Calu3 (cell line): ENCODE results near the gene TMEM150A. TPM values are rescaled to one million over a fixed set of nuclear protein-coding genes. Genes with fewer than 3 reads are reported as not detected.

Experiments
- BruUV-seq: library from RNA; stranded (reverse); fragments of 400-500 nt; replicated peaks from 2 replicates; lab custom pipeline; 2021; lab: Mats Ljungman, UMichigan
- CTCF ChIA-PET: fragments of 300-600 bp; sonication (Branson Sonifier 250); formaldehyde crosslinking; loops from one replicate; lab custom pipeline; 2022; ENCODE audit warnings: antibody characterized with exemption; lab: Charles Lee
- DNase-seq: peaks from one replicate; pipeline ENCODE4 v3.0.0; 2022
- H3K27ac Mint-ChIP-seq: one replicate; pipeline ENCODE4 v1.8.0; 2022; ENCODE audit warnings: mixed read lengths; ENCODE audit not compliant: unreplicated experiment
- H3K27me3 Mint-ChIP-seq: one replicate; pipeline ENCODE4 v1.8.0; 2022; ENCODE audit warnings: mixed read lengths; ENCODE audit not compliant: unreplicated experiment
- H3K36me3 Mint-ChIP-seq: one replicate; pipeline ENCODE4 v1.8.0; 2022; ENCODE audit warnings: mild to moderate bottlenecking, moderate library complexity, mixed read lengths; ENCODE audit not compliant: insufficient read depth, unreplicated experiment
- H3K4me1 Mint-ChIP-seq: one replicate; pipeline ENCODE4 v1.8.0; 2022; ENCODE audit warnings: mild to moderate bottlenecking, low read depth, mixed read lengths; ENCODE audit not compliant: unreplicated experiment
- H3K4me3 Mint-ChIP-seq: one replicate; pipeline ENCODE4 v1.8.0; 2022; ENCODE audit warnings: mild to moderate bottlenecking, low read depth, moderate library complexity, mixed read lengths; ENCODE audit not compliant: unreplicated experiment
- H3K9me3 Mint-ChIP-seq: one replicate; pipeline ENCODE4 v1.8.0; 2022; ENCODE audit warnings: low read depth, mixed read lengths; ENCODE audit not compliant: unreplicated experiment
- intact Hi-C: fragments of 100-400 bp; cut with micrococcal nuclease; formaldehyde crosslinking; loops from one replicate; pipeline ENCODE4 v1.10.0; 2022; ENCODE audit not compliant: unreplicated experiment
- total RNA-seq: library from RNA; stranded (reverse); gene quantifications from 2 replicates; pipeline ENCODE4 v1.2.3, GENCODE V29; 2022
- TF ChIP-seq, protein P1 (sequence below): fragments of 200-600 bp; IDR thresholded peaks from one replicate; pipeline ENCODE4 v1.8.0; 2022; ENCODE audit warnings: antibody characterized with exemption; ENCODE audit not compliant: unreplicated experiment

TMEM150A gene
- total RNA-seq, 1 experiment from 2014 or later, result 12.1 TPM

DNA sequence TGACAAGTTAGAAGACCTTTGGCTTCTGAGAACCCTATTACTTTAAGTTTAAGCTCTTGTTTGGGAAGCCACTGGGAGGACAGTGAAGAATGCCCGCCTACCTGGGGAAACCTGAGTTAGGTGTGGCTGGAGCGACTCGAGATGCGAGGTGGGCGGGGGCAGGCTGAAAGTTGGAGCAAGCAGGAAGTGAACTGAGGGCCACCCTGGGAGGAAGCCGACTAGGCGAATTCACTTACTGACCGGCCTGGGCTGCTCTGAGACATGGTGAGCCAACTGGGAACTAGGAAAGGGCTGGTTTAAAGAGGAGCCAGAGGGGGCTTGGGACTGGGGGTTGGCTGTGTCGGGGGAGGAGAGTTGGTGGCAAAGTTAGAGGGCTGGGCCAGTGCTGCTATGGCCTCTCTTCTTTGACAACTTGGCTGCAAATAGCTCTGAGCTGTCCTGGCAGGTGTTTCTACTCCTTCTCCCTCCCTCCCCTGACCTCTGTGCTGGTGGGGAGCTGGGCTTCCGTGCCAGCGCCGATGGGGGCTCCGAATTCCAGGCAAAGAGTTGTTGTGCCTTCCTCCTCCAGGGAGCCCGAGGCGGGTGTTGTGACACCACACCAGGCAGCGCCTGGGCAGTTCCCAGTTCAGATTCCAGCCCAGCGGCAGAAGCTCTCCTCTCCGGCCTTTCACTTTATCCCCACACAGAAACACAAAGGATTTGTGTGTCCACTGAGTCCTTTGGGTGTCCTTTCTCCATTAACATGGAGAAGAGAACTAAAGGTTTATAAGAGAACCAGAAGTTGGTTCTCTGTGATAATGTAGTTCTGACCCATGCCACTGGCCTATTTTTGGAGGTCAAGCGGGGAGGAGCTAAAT is 24.9 kb downstream of the TMEM150A start, which contains the start of gene VAMP8:
VAMP8 (plus strand) TSS at position 201 of the 857 bp plus-strand sequence; CDS start at position 262, 61 bp downstream.
- H3K27ac Mint-ChIP-seq, result peak within 1 kb of the TSS; percentile 70
- DNase-seq, result peak; percentile 88
- H3K36me3 Mint-ChIP-seq, result peaks cover 27% of the 10 kb centered on the region
- TSS peak; percentile 63 for BruUV-seq
- TF ChIP-seq, protein P1, sequence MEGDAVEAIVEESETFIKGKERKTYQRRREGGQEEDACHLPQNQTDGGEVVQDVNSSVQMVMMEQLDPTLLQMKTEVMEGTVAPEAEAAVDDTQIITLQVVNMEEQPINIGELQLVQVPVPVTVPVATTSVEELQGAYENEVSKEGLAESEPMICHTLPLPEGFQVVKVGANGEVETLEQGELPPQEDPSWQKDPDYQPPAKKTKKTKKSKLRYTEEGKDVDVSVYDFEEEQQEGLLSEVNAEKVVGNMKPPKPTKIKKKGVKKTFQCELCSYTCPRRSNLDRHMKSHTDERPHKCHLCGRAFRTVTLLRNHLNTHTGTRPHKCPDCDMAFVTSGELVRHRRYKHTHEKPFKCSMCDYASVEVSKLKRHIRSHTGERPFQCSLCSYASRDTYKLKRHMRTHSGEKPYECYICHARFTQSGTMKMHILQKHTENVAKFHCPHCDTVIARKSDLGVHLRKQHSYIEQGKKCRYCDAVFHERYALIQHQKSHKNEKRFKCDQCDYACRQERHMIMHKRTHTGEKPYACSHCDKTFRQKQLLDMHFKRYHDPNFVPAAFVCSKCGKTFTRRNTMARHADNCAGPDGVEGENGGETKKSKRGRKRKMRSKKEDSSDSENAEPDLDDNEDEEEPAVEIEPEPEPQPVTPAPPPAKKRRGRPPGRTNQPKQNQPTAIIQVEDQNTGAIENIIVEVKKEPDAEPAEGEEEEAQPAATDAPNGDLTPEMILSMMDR, result no peak
- H3K27me3 Mint-ChIP-seq, result peaks cover 6% of the 10 kb centered on the region
- H3K4me3 Mint-ChIP-seq, result peak within 1 kb of the TSS; percentile 88
- CTCF ChIA-PET, result interaction anchor here (0.7 to 2.6 kb wide), 7 partner anchors 18 to 332 kb away, joined by 4 to 11 read pairs (median 7); partner anchors contain the start of gene RNF181
- H3K4me1 Mint-ChIP-seq, result peaks cover 22% of the 10 kb centered on the region
- intact Hi-C loops, result no loop called here
- H3K9me3 Mint-ChIP-seq, result no peaks in the 10 kb centered on the region

DNA sequence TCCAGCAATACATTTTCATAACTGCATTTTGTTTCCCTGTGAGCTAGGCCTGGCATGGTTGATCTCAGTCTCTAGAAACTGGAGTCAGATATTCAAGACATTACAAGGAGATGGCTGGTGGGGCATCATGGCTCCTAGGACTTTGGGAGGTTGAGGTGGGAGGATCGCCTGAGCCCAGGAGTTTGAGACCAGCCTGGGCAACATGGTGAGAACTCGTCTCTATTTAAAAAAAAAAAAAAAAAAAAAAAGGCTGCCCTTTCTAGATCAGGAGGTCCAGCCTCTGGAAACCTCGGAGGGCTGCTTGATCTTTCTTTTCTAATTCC is 25.5 kb downstream of the TMEM150A start:
- Mint-ChIP-seq H3K27me3 (peaks cover 12% of the 10 kb centered on the region), H3K27ac (peak overlapping the region; percentile 70), H3K4me1 (peaks cover 27% of the 10 kb centered on the region), H3K36me3 (peaks cover 27% of the 10 kb centered on the region), H3K4me3 (peak overlapping the region; percentile 88), H3K9me3 (no peaks in the 10 kb centered on the region)
- intact Hi-C loops, result no loop called here
- TF ChIP-seq, protein P1, result no peak
- BruUV-seq, result no TSS peak
- no peak for DNase-seq
- CTCF ChIA-PET, result interaction anchor here (0.7 to 2.6 kb wide), 7 partner anchors 18 to 331 kb away, joined by 4 to 11 read pairs (median 7); partner anchors contain the start of gene RNF181

DNA sequence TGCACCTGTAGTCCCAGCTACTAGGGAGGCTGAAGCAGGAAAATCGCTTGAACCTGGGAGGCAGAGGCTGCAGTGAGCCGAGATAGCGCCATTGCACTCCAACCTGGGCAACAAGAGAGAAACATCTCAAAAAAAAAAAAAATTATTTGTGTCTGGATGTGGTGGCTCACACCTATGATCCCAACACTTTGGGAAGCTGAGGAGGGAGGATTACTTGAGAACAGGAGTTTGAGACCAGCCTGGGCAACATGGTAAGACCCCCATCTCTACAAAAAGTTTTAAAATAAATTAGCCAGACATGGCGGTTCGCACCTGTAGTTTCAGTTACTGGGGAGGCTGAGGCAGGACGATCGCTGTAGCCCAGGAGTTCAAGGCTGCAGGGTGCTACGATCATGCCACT is 26.8 kb downstream of the TMEM150A start:
- no peak overlapping the region for H3K4me3 Mint-ChIP-seq
- H3K9me3 Mint-ChIP-seq, result no peaks in the 10 kb centered on the region
- no peak overlapping the region for H3K27ac Mint-ChIP-seq
- TF ChIP-seq, protein P1, result no peak
- intact Hi-C loops, result no loop called here
- BruUV-seq, result no TSS peak
- no peak for DNase-seq
- H3K27me3 Mint-ChIP-seq, result peaks cover 23% of the 10 kb centered on the region
- H3K4me1 Mint-ChIP-seq, result peaks cover 27% of the 10 kb centered on the region
- peaks cover 27% of the 10 kb centered on the region for H3K36me3 Mint-ChIP-seq
- CTCF ChIA-PET, result interaction anchor here (0.6 to 2.6 kb wide), 2 partner anchors 14 to 20 kb away, joined by 3 to 11 read pairs; partner anchors contain the start of genes GGCX and RNF181

DNA sequence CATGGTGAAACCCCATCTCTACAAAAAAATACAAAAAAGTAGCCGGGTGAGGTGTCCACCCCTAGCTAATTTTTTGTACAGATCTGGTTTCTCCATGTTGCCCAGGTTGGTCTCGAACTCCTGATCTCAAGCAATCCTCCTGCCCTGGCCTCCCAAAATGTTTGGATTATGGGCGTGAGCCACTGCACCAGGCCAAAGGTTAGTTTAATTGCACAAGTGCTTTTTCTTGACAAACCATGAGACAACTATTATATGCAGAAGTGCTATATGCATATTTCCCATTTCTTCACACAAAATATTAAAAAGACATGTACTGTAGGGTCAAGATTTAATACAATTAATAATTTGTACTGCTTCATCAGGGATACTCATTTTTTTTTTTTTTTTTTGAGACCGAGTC is 36.2 kb downstream of the TMEM150A start:
- H3K4me1 Mint-ChIP-seq, result no peaks in the 10 kb centered on the region
- H3K27me3 Mint-ChIP-seq, result peaks cover 19% of the 10 kb centered on the region
- H3K27ac Mint-ChIP-seq, result no peak overlapping the region
- DNase-seq, result no peak
- no peak overlapping the region for H3K4me3 Mint-ChIP-seq
- peaks cover 7% of the 10 kb centered on the region for H3K36me3 Mint-ChIP-seq
- TF ChIP-seq, protein P1, result no peak
- intact Hi-C loops, result no loop called here
- no TSS peak for BruUV-seq
- H3K9me3 Mint-ChIP-seq, result no peaks in the 10 kb centered on the region
- CTCF ChIA-PET, result interaction anchor here (1.1 kb wide), 1 partner anchor 145 kb away, joined by 3 read pairs; no protein-coding TSS in a partner anchor
